ENCODE data around the gene PLPP7. TPM values are rescaled to one million over a fixed set of nuclear protein-coding genes. Genes with fewer than 3 reads are reported as not detected.
A peak's percentile ranks its signal among the peaks of the same experiment; 100 is the strongest.
"Not testable (repeated sequence)": the region's sequence is repeated elsewhere in the genome, so short reads cannot be mapped to it uniquely, and the experiment has no call there.

Gene PLPP7
- total and polyA plus RNA-seq, 4 donors, result 6.2 to 15.3 (median 11.3) TPM

DNA sequence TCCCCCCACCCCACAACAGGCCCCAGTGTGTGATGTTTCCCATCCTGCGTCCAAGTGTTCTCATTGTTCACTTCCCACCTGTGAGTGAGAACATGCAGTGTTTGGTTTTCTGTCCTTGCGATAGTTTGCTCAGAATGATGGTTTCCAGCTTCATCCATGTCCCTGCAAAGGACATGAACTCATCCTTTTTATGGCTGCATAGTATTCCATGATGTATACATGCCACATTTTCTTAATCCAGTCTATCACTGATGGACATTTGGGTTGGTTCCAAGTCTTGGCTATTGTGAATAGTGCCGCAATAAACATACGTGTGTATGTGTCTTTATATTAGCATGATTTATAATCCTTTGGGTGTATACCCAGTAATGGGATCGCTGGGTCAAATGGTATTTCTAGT is 49.7 kb downstream of the PLPP7 start:
- H3K4me3 ChIP-seq (ENCODE audit: low read depth, low read length); DNase-seq (ENCODE audit: low read depth in 4 of 6, low spot score in 6 of 6): not testable (repeated sequence)
- no CpG with 5 or more reads among the region's 5 CpGs for WGBS (ENCODE audit: insufficient coverage)

DNA sequence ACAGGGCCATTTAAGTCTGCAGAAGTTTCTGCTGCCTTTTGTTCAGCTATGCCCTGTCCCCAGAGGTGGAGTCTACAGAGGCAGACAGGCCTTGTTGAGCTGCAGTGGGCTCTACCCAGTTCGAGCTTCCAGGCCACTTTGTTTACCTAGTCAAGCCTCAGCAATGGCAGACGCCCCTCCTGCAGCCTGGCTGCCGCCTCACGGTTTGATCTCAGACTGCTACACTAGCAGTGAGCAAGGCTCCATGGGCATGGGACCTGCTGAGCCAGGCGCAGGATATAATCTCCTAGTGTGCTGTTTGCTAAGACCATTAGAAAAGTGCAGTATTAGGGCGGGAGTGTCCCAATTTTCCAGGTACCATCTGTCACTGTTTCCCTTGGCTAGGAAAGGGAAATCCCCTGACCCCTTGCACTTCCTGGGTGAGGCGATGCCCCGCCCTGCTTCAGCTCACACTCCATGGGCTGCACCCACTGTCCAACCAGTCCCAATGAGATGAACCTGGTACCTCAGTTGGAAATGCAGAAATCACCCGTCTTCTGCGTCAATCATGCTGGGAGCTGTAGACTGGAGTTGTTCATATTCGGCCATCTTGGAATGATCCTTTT is 55.5 kb downstream of the PLPP7 start:
- not testable (repeated sequence) for H3K9me3 ChIP-seq (ENCODE audit: control insufficient read depth, insufficient read depth, low read length); H3K36me3 ChIP-seq (ENCODE audit: control insufficient read depth, insufficient read depth, low read length); H3K4me1 ChIP-seq (ENCODE audit: control insufficient read depth, insufficient read depth, low read length); H3K4me3 ChIP-seq (ENCODE audit: low read depth, low read length); H3K27me3 ChIP-seq (ENCODE audit: control insufficient read depth, insufficient read depth, low read length); DNase-seq (ENCODE audit: low read depth in 4 of 6, low spot score in 6 of 6); H3K27ac ChIP-seq (ENCODE audit: low read depth, low read length)
- WGBS (ENCODE audit: insufficient coverage), result 86% methylated on average over 7 of the region's 11 CpGs

More for the DNA sequence above, 49.7 kb downstream of the PLPP7 start:
- not testable (repeated sequence) for H3K36me3 ChIP-seq (ENCODE audit: control insufficient read depth, insufficient read depth, low read length); H3K9me3 ChIP-seq (ENCODE audit: control insufficient read depth, insufficient read depth, low read length); H3K4me1 ChIP-seq (ENCODE audit: control insufficient read depth, insufficient read depth, low read length); H3K27ac ChIP-seq (ENCODE audit: low read depth, low read length); H3K27me3 ChIP-seq (ENCODE audit: control insufficient read depth, insufficient read depth, low read length)

DNA sequence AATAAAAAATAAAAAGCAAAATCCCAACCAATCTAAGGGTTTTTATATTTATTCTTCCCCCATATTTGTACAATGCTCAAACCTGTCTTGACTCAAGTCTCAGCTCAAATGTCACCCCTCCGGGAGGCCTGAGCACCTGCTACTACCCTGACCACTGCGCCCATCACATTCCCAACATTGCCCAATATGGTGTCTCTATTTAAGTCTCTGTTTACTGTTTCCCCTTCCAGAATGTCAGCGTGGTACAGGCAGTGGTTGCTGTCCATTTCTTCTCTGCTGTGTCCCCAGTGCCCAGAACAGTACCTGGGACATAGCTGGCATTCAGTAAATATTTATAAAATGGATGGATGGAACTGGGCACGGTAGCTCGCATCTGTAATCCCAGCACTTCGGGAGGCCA is 57.0 kb downstream of the PLPP7 start:
- Histone ChIP-seq H3K27ac (ENCODE audit: low read depth, low read length) (no peak overlapping the region), H3K4me1 (ENCODE audit: control insufficient read depth, insufficient read depth, low read length) (peaks cover 11% of the 10 kb centered on the region), H3K4me3 (ENCODE audit: low read depth, low read length) (no peak overlapping the region), H3K9me3 (ENCODE audit: control insufficient read depth, insufficient read depth, low read length) (no peaks in the 10 kb centered on the region), H3K27me3 (ENCODE audit: control insufficient read depth, insufficient read depth, low read length) (no peaks in the 10 kb centered on the region), H3K36me3 (ENCODE audit: control insufficient read depth, insufficient read depth, low read length) (no peaks in the 10 kb centered on the region)
- WGBS (ENCODE audit: insufficient coverage), result 96% methylated on average over 3 of the region's 6 CpGs
- DNase-seq (ENCODE audit: low read depth in 4 of 6, low spot score in 6 of 6), result no peak

DNA sequence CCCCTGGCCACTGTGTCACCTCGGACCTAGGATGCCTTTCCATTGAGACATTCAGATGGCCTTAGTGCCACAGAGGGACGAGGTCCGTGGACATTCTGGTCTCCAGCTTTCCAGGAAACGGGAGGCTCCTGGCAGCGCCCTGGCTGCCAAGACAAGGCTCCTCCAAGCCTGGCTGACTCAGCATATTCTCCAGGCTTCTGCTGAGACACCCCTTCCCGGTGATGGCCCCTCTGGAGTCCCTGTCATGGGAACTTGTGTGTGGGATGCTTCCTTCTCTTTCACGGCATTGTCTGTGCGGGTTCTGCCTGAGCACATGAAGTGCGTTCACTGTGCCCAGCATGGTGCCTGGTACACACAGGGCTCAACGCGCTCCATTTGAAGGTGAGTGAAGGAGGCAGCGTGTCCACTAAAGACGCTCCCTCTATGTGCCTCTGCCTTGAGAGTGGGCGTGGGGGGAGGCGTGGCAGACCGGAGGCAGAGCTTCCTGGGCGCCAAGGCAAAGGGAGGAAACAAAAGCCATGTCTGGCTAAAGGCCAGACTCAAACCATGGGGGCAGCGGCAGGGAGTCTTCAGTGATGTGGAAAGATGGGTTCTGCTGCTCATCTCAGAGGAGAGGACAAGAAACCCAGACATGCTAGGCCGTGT is 58.0 kb downstream of the PLPP7 start:
- no peak for DNase-seq (ENCODE audit: low read depth in 4 of 6, low spot score in 6 of 6)
- 72% methylated on average over 18 of the region's 19 CpGs for WGBS (ENCODE audit: insufficient coverage)
- H3K27me3 ChIP-seq (ENCODE audit: control insufficient read depth, insufficient read depth, low read length), result no peaks in the 10 kb centered on the region

DNA sequence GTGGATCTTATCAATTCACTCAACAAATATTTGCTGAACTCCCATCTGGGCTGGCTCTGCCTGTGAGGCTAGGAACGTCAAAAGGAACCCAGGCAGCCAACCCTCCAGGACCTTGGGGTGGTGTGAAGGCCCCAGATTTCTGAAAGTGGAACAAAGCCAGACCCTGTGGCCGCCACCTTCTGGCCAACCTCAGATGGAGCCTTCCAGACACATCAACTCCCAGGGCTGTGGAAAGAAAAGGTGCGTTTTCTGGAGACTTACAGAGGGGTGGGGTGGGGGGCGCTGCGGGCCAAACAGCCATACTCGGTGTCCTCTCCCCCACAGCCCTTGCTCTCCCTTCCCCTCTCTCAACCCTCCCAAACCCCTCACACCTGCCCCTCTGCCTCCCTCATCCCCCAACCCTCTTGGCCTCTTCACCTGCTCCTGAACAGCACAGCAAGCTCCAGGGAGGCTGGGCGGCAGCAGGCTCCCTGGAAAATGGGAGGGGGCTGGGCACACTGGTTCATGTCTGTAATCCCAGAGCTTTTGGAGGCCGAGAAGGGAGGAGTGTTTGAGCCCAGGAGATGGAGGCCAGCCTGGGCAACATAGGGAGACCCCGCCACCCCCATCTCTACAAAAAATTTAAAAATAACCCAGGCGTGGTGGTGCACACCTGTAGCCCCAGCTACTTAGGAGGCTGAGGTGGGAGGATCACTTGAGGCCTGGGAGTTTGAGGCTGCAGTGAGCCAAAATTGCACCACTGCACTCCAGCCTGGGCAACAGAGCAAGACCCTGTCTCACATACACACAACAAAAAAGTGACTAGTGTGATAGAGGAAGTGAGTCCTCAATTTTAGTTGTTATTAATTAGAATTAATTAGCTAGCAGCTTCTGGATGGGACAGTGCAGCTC is 59.4 kb downstream of the PLPP7 start:
- Histone ChIP-seq H3K9me3 (ENCODE audit: control insufficient read depth, insufficient read depth, low read length) (no peaks in the 10 kb centered on the region), H3K27me3 (ENCODE audit: control insufficient read depth, insufficient read depth, low read length) (no peaks in the 10 kb centered on the region), H3K36me3 (ENCODE audit: control insufficient read depth, insufficient read depth, low read length) (no peaks in the 10 kb centered on the region), H3K4me3 (ENCODE audit: low read depth, low read length) (no peak overlapping the region), H3K4me1 (ENCODE audit: control insufficient read depth, insufficient read depth, low read length) (peaks cover 11% of the 10 kb centered on the region), H3K27ac (ENCODE audit: low read depth, low read length) (no peak overlapping the region)
- no peak for DNase-seq (ENCODE audit: low read depth in 4 of 6, low spot score in 6 of 6)
- 60% methylated on average over 2 of the region's 10 CpGs for WGBS (ENCODE audit: insufficient coverage)

More for the DNA sequence above, 58.0 kb downstream of the PLPP7 start:
- Histone ChIP-seq H3K4me3 (ENCODE audit: low read depth, low read length) (no peak overlapping the region), H3K9me3 (ENCODE audit: control insufficient read depth, insufficient read depth, low read length) (no peaks in the 10 kb centered on the region), H3K27ac (ENCODE audit: low read depth, low read length) (no peak overlapping the region), H3K36me3 (ENCODE audit: control insufficient read depth, insufficient read depth, low read length) (no peaks in the 10 kb centered on the region), H3K4me1 (ENCODE audit: control insufficient read depth, insufficient read depth, low read length) (peaks cover 11% of the 10 kb centered on the region)

DNA sequence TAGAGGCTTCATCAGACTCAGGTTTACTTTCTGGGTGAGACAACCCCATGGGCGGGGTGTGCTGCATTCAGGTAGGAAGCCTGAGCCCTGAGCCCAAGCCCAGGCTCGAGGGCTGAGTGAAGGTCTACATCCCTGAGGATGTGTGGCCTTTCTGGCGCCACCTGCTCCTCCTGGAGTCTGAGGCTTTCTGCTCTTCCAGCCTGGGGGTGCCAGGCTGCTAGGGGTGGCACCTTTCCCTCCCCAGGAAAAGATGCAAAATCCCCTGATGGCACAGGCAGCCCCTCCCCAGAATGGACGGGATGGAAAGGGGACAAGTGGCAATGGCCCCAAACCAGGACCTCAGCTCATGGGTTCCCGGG is 60.0 kb downstream of the PLPP7 start:
- Histone ChIP-seq H3K27me3 (ENCODE audit: control insufficient read depth, insufficient read depth, low read length) (no peaks in the 10 kb centered on the region), H3K36me3 (ENCODE audit: control insufficient read depth, insufficient read depth, low read length) (no peaks in the 10 kb centered on the region), H3K27ac (ENCODE audit: low read depth, low read length) (no peak overlapping the region), H3K9me3 (ENCODE audit: control insufficient read depth, insufficient read depth, low read length) (no peaks in the 10 kb centered on the region), H3K4me3 (ENCODE audit: low read depth, low read length) (no peak overlapping the region), H3K4me1 (ENCODE audit: control insufficient read depth, insufficient read depth, low read length) (peaks cover 11% of the 10 kb centered on the region)
- DNase-seq (ENCODE audit: low read depth in 4 of 6, low spot score in 6 of 6), result no peak
- 68% methylated on average over 5 of the region's 5 CpGs for WGBS (ENCODE audit: insufficient coverage)

DNA sequence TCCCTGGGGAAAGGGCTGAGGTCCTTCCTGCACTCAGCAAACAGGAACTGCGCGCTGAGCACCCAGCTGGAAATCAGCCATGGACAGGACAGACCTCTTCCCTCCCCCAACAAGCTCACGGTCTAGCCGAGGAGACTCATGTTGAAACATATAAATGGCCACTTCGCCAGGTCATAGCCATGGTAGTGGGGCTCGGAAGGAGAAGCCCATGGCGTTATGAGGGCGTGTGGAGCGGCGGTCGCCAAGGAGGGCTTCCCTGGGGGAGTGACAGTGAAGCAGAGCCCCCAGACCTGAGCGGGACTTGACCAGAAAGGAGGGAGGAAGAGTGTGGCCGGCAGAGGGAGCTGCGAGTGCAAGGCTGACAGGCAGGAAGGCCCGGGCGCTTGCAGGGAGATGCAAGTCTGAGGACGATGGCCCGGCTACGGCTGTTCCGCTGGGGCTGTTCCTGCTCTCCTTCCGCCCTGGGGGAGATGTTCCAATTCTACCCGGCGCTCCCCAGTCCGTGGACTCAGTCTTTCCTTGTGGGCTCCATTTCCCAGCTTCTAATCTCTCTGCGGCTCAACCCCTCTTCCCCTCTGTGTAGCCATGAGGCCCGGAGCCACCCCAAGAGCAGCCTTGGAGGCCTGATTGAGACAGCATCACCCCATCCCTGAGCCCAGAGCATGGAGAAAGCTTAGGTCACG is 60.5 kb downstream of the PLPP7 start:
- no peak overlapping the region for H3K27ac ChIP-seq (ENCODE audit: low read depth, low read length)
- H3K4me1 ChIP-seq (ENCODE audit: control insufficient read depth, insufficient read depth, low read length), result peaks cover 11% of the 10 kb centered on the region
- no peaks in the 10 kb centered on the region for H3K9me3 ChIP-seq (ENCODE audit: control insufficient read depth, insufficient read depth, low read length)
- DNase-seq (ENCODE audit: low read depth in 4 of 6, low spot score in 6 of 6), result peak in 5 of 6 donors; percentile 58 to 92 (median 73)
- WGBS (ENCODE audit: insufficient coverage), result 4% methylated on average over 26 of the region's 27 CpGs
- H3K36me3 ChIP-seq (ENCODE audit: control insufficient read depth, insufficient read depth, low read length), result no peaks in the 10 kb centered on the region
- H3K27me3 ChIP-seq (ENCODE audit: control insufficient read depth, insufficient read depth, low read length), result no peaks in the 10 kb centered on the region
- H3K4me3 ChIP-seq (ENCODE audit: low read depth, low read length), result no peak overlapping the region

DNA sequence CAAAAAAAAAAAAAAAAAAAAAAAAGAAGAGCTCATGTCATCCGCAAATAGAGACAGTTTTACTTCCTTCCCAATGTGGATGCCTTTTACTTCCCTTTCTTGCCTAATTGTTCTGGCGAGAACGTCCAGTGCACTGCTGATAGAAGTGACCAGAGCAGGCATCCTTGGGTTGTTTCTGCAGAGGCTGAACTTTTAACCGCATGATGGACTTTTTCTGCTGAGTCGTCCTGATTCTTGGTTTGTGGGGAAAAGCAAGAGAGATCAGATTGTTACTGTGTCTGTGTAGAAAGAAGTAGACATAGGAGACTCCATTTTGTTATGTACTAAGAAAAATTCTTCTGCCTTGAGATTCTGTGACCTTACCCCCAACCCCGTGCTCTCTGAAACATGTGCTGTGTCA is 67.0 kb downstream of the PLPP7 start:
- H3K27me3 ChIP-seq (ENCODE audit: control insufficient read depth, insufficient read depth, low read length); H3K4me3 ChIP-seq (ENCODE audit: low read depth, low read length); H3K36me3 ChIP-seq (ENCODE audit: control insufficient read depth, insufficient read depth, low read length); H3K9me3 ChIP-seq (ENCODE audit: control insufficient read depth, insufficient read depth, low read length); H3K4me1 ChIP-seq (ENCODE audit: control insufficient read depth, insufficient read depth, low read length); DNase-seq (ENCODE audit: low read depth in 4 of 6, low spot score in 6 of 6); H3K27ac ChIP-seq (ENCODE audit: low read depth, low read length): not testable (repeated sequence)
- WGBS (ENCODE audit: insufficient coverage), result no CpG with 5 or more reads among the region's 6 CpGs

DNA sequence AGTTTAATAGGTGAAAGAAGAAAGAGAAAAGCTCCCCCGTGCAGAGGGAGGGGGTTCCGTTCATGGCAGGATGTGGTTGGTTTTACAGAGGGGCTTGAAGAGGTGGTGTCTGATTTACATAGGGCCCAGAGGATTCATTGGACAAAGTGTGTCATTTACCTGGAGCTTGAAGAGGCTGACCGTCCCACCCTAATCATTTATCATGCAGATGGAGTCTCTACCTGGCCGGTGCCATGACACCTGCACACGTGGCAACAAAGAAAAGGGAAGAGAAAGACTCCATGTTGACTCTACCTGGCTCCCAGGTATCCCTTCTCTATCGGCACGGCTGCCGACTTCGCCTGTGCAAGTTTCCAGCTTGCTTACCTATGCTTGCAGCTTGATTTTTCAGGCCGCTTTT is 69.0 kb downstream of the PLPP7 start:
- no peaks in the 10 kb centered on the region for H3K36me3 ChIP-seq (ENCODE audit: control insufficient read depth, insufficient read depth, low read length)
- H3K27ac ChIP-seq (ENCODE audit: low read depth, low read length), result no peak overlapping the region
- no peaks in the 10 kb centered on the region for H3K9me3 ChIP-seq (ENCODE audit: control insufficient read depth, insufficient read depth, low read length)
- H3K27me3 ChIP-seq (ENCODE audit: control insufficient read depth, insufficient read depth, low read length), result no peaks in the 10 kb centered on the region
- no peaks in the 10 kb centered on the region for H3K4me1 ChIP-seq (ENCODE audit: control insufficient read depth, insufficient read depth, low read length)
- DNase-seq (ENCODE audit: low read depth in 4 of 6, low spot score in 6 of 6), result no peak
- H3K4me3 ChIP-seq (ENCODE audit: low read depth, low read length), result no peak overlapping the region
- 76% methylated on average over 5 of the region's 10 CpGs for WGBS (ENCODE audit: insufficient coverage)
